Mesendoderm (in vitro differentiated cells): ENCODE measurements around the gene PAX6. TPM values are rescaled to one million over a fixed set of nuclear protein-coding genes. Genes with fewer than 3 reads are reported as not detected.

Experiments
- DNase-seq: peaks from one replicate; pipeline ENCODE4 v3.0.0; 2013
- H2AK5ac ChIP-seq: 2 replicates; pipeline ENCODE4 v1.6.1; 2013; ENCODE audit warnings: low read length, inconsistent platforms
- H2BK120ac ChIP-seq: 2 replicates; pipeline ENCODE4 v1.6.1; 2013; ENCODE audit warnings: low read depth, mild to moderate bottlenecking, low read length, moderate library complexity, mixed read lengths
- H2BK15ac ChIP-seq: replicated peaks from 2 replicates; pipeline ENCODE4 v1.6.1; 2013; ENCODE audit warnings: low read depth, mild to moderate bottlenecking, moderate library complexity
- H2BK5ac ChIP-seq: 2 replicates; pipeline ENCODE4 v1.6.1; 2013; ENCODE audit warnings: low read length, inconsistent platforms
- H3K18ac ChIP-seq: 2 replicates; pipeline ENCODE4 v1.6.1; 2013; ENCODE audit warnings: mild to moderate bottlenecking, low read length, mixed read lengths
- H3K23ac ChIP-seq: one replicate; pipeline ENCODE4 v1.6.1; 2013; ENCODE audit warnings: low read length
- H3K27ac ChIP-seq: 2 replicates; pipeline ENCODE4 v1.5.1; 2013; ENCODE audit warnings: low read depth, mild to moderate bottlenecking, inconsistent platforms, low read length, moderate library complexity
- H3K27me3 ChIP-seq: 2 replicates; pipeline ENCODE4 v1.6.1; 2013; ENCODE audit warnings: low read length, control low read depth, mild to moderate bottlenecking, inconsistent platforms; ENCODE audit not compliant: insufficient read depth, poor library complexity
- H3K36me3 ChIP-seq: 2 replicates; pipeline ENCODE4 v1.6.1; 2013; ENCODE audit warnings: low read length, inconsistent platforms; ENCODE audit not compliant: control insufficient read depth, insufficient read depth
- H3K4ac ChIP-seq: one replicate; pipeline ENCODE4 v1.6.1; 2013; ENCODE audit warnings: low read depth, mild to moderate bottlenecking, low read length, moderate library complexity
- H3K4me1 ChIP-seq: 2 replicates; pipeline ENCODE4 v1.6.1; 2013; ENCODE audit warnings: low read depth, low read length, inconsistent platforms; ENCODE audit not compliant: control insufficient read depth
- H3K4me2 ChIP-seq: 2 replicates; pipeline ENCODE4 v1.6.1; 2013; ENCODE audit warnings: low read length
- H3K4me3 ChIP-seq: 2 replicates; pipeline ENCODE4 v1.5.1; 2013; ENCODE audit warnings: mild to moderate bottlenecking, low read length
- H3K56ac ChIP-seq: one replicate; pipeline ENCODE4 v1.6.1; 2013; ENCODE audit warnings: low read length
- H3K79me1 ChIP-seq: 2 replicates; pipeline ENCODE4 v1.6.1; 2013; ENCODE audit warnings: low read length, inconsistent platforms
- H3K79me2 ChIP-seq: 2 replicates; pipeline ENCODE4 v1.6.1; 2013; ENCODE audit warnings: mild to moderate bottlenecking, low read length; ENCODE audit not compliant: control insufficient read depth, insufficient read depth
- H3K9ac ChIP-seq: 2 replicates; pipeline ENCODE4 v1.6.1; 2013; ENCODE audit warnings: low read length, inconsistent platforms
- H4K5ac ChIP-seq: one replicate; pipeline ENCODE4 v1.6.1; 2013; ENCODE audit warnings: low read length
- H4K8ac ChIP-seq: one replicate; pipeline ENCODE4 v1.6.1; 2013; ENCODE audit warnings: low read depth, mild to moderate bottlenecking, control low read depth, low read length, moderate library complexity
- WGBS: extraction: QIAGEN DNeasy Blood & Tissue Kit; methylation state at CpG from one replicate; pipeline ENCODE4 v1.1.7; 2013; ENCODE audit warnings: low lambda C conversion rate, missing lambda C conversion rate; ENCODE audit not compliant: insufficient coverage; ENCODE audit errors: extremely low coverage; 5-methylcytosine and 5-hydroxymethylcytosine counted together
- polyA plus RNA-seq, 2 experiments: library from polyadenylated mRNA; stranded (reverse); fragments of 200-250 nt; gene quantifications; one replicate each; pipeline ENCODE4 v1.2.3, GENCODE V29; 2013

PAX6 gene
- 0.32 TPM for polyA plus RNA-seq (2013, experiment 1 of 2)
- 0.24 TPM for polyA plus RNA-seq (2013, experiment 2 of 2)

- Histone ChIP-seq H3K23ac (no peak within 1 kb of the TSS), H4K5ac (no peak within 1 kb of the TSS), H3K4me3 (no peak within 1 kb of the TSS), H3K79me2 (no peaks in the 10 kb centered on the region), H2BK120ac (no peak within 1 kb of the TSS), H3K56ac (no peak within 1 kb of the TSS), H3K18ac (peak within 1 kb of the TSS; percentile 4), H2BK5ac (no peak within 1 kb of the TSS), H3K27me3 (peaks cover 78% of the 10 kb centered on the region), H4K8ac (no peak within 1 kb of the TSS), H3K4me2 (peak within 1 kb of the TSS; percentile 66), H3K4ac (no peak within 1 kb of the TSS), H3K9ac (peak within 1 kb of the TSS; percentile 46), H2AK5ac (no peak within 1 kb of the TSS), H3K27ac (no peak within 1 kb of the TSS), H3K79me1 (no peaks in the 10 kb centered on the region), H3K36me3 (no peaks in the 10 kb centered on the region), H3K4me1 (peaks cover 9% of the 10 kb centered on the region), H2BK15ac (no peak within 1 kb of the TSS)
- no CpG with 5 or more reads among the region's 49 CpGs for WGBS
- DNase-seq: peak; percentile 88
These were observed at the start of gene PAX6 for GRCh38 chr11:31810779-31811647. Gene PAX6, minus strand, starts transcription at chr11:31811322. Its CDS starts 4,911 bp downstream, at chr11:31806411.

- H4K5ac ChIP-seq: no peak overlapping the region
- H3K23ac ChIP-seq: no peak overlapping the region
- H2BK15ac ChIP-seq: no peak overlapping the region
- H2BK120ac ChIP-seq: no peak overlapping the region
- no peak for DNase-seq
- H3K79me1 ChIP-seq: no peaks in the 10 kb centered on the region
- no peak overlapping the region for H3K4ac ChIP-seq
- H2AK5ac ChIP-seq: no peak overlapping the region
- no peak overlapping the region for H3K4me2 ChIP-seq
- no peak overlapping the region for H4K8ac ChIP-seq
- H3K18ac ChIP-seq: no peak overlapping the region
- no peak overlapping the region for H2BK5ac ChIP-seq
- no peak overlapping the region for H3K27ac ChIP-seq
- H3K36me3 ChIP-seq: no peaks in the 10 kb centered on the region
- no peak overlapping the region for H3K4me3 ChIP-seq
- H3K9ac ChIP-seq: no peak overlapping the region
- H3K27me3 ChIP-seq: no peaks in the 10 kb centered on the region
- no peaks in the 10 kb centered on the region for H3K4me1 ChIP-seq
- no peak overlapping the region for H3K56ac ChIP-seq
- H3K79me2 ChIP-seq: no peaks in the 10 kb centered on the region
These were observed 49.3 kb upstream of the PAX6 start for GRCh38 chr11:31860391-31860790.

GRCh38 chr11:31856248-31856647, 45.1 kb upstream of the PAX6 start:
- no peak overlapping the region for H4K8ac ChIP-seq
- DNase-seq: no peak
- H3K23ac ChIP-seq: no peak overlapping the region
- H2BK15ac ChIP-seq: no peak overlapping the region
- H3K4ac ChIP-seq: no peak overlapping the region
- no peaks in the 10 kb centered on the region for H3K79me1 ChIP-seq
- no peaks in the 10 kb centered on the region for H3K27me3 ChIP-seq
- H3K27ac ChIP-seq: no peak overlapping the region
- no peak overlapping the region for H2BK5ac ChIP-seq
- H3K9ac ChIP-seq: no peak overlapping the region
- H3K4me1 ChIP-seq: no peaks in the 10 kb centered on the region
- no peak overlapping the region for H2AK5ac ChIP-seq
- no peak overlapping the region for H3K56ac ChIP-seq
- no peak overlapping the region for H4K5ac ChIP-seq
- no peaks in the 10 kb centered on the region for H3K79me2 ChIP-seq
- no peak overlapping the region for H2BK120ac ChIP-seq
- no peak overlapping the region for H3K18ac ChIP-seq
- no peak overlapping the region for H3K4me3 ChIP-seq
- H3K36me3 ChIP-seq: no peaks in the 10 kb centered on the region
- no peak overlapping the region for H3K4me2 ChIP-seq

GRCh38 chr11:31855466-31855865, 44.3 kb upstream of the PAX6 start:
- H2AK5ac ChIP-seq: no peak overlapping the region
- H3K23ac ChIP-seq: no peak overlapping the region
- no peaks in the 10 kb centered on the region for H3K79me2 ChIP-seq
- H3K9ac ChIP-seq: no peak overlapping the region
- no peaks in the 10 kb centered on the region for H3K4me1 ChIP-seq
- H3K27me3 ChIP-seq: no peaks in the 10 kb centered on the region
- H2BK5ac ChIP-seq: no peak overlapping the region
- no peak overlapping the region for H3K56ac ChIP-seq
- no peaks in the 10 kb centered on the region for H3K36me3 ChIP-seq
- H4K5ac ChIP-seq: no peak overlapping the region
- H3K79me1 ChIP-seq: no peaks in the 10 kb centered on the region
- H3K4me2 ChIP-seq: no peak overlapping the region
- no peak overlapping the region for H3K4me3 ChIP-seq
- no peak overlapping the region for H4K8ac ChIP-seq
- no peak overlapping the region for H3K27ac ChIP-seq
- no peak overlapping the region for H2BK120ac ChIP-seq
- no peak for DNase-seq
- no CpG with 5 or more reads among the region's 1 CpG for WGBS
- H3K4ac ChIP-seq: no peak overlapping the region
- H2BK15ac ChIP-seq: no peak overlapping the region
- H3K18ac ChIP-seq: no peak overlapping the region

GRCh38 chr11:31850365-31850764, 39.2 kb upstream of the PAX6 start:
- Histone ChIP-seq H3K27ac (no peak overlapping the region), H3K4ac (no peak overlapping the region), H3K9ac (no peak overlapping the region), H4K8ac (no peak overlapping the region), H2BK5ac (no peak overlapping the region), H3K79me1 (no peaks in the 10 kb centered on the region), H3K23ac (no peak overlapping the region), H3K79me2 (no peaks in the 10 kb centered on the region), H2BK120ac (no peak overlapping the region), H3K4me3 (no peak overlapping the region), H3K4me2 (no peak overlapping the region), H3K4me1 (no peaks in the 10 kb centered on the region), H3K18ac (no peak overlapping the region), H2BK15ac (no peak overlapping the region), H3K36me3 (no peaks in the 10 kb centered on the region), H2AK5ac (no peak overlapping the region), H3K27me3 (no peaks in the 10 kb centered on the region), H4K5ac (no peak overlapping the region), H3K56ac (no peak overlapping the region)
- WGBS: no CpG with 5 or more reads among the region's 4 CpGs
- no peak for DNase-seq

- no peak overlapping the region for H3K4me2 ChIP-seq
- no peak overlapping the region for H3K56ac ChIP-seq
- H3K27me3 ChIP-seq: no peaks in the 10 kb centered on the region
- no peak overlapping the region for H2BK5ac ChIP-seq
- no CpG with 5 or more reads among the region's 2 CpGs for WGBS
- no peak overlapping the region for H2BK15ac ChIP-seq
- H3K4me3 ChIP-seq: no peak overlapping the region
- H2BK120ac ChIP-seq: no peak overlapping the region
- no peak overlapping the region for H3K9ac ChIP-seq
- DNase-seq: no peak
- H3K79me1 ChIP-seq: no peaks in the 10 kb centered on the region
- H3K4me1 ChIP-seq: no peaks in the 10 kb centered on the region
- no peak overlapping the region for H3K27ac ChIP-seq
- no peaks in the 10 kb centered on the region for H3K79me2 ChIP-seq
- H3K18ac ChIP-seq: no peak overlapping the region
- H3K23ac ChIP-seq: no peak overlapping the region
- H3K36me3 ChIP-seq: no peaks in the 10 kb centered on the region
- H3K4ac ChIP-seq: no peak overlapping the region
- no peak overlapping the region for H2AK5ac ChIP-seq
- H4K5ac ChIP-seq: no peak overlapping the region
- H4K8ac ChIP-seq: no peak overlapping the region
These were observed 36.6 kb upstream of the PAX6 start for GRCh38 chr11:31847761-31848160.
